Liver (tissue), 9 donors: ENCODE data around the gene TBX2. TPM values are rescaled to one million over a fixed set of nuclear protein-coding genes. Genes with fewer than 3 reads are reported as not detected.

Experiments
- DNase-seq: peaks from one replicate; pipeline ENCODE4 v3.0.0-alpha.2; 2017; ENCODE audit warnings: low spot score
- H3K27ac ChIP-seq, 2 donors: one replicate each; pipeline ENCODE4 v1.7.0; 2013; ENCODE audit warnings: inconsistent platforms in 2 of 2, low read length in 2 of 2, control low read depth in 1 of 2, low read depth in 1 of 2, mild to moderate bottlenecking in 1 of 2
- H3K27me3 ChIP-seq, 4 donors: one replicate each; pipeline versions ENCODE4 v1.6.1 to v1.7.0; 2013; ENCODE audit warnings: low read length in 3 of 4, inconsistent platforms in 1 of 4, mild to moderate bottlenecking in 1 of 4, moderate library complexity in 1 of 4; ENCODE audit not compliant: control insufficient read depth in 4 of 4, insufficient read depth in 4 of 4
- H3K36me3 ChIP-seq, 4 donors: one replicate each; pipeline versions ENCODE4 v1.6.1 to v1.7.0; 2013; ENCODE audit warnings: low read length in 3 of 4, mild to moderate bottlenecking in 3 of 4, low read depth in 1 of 4, moderate library complexity in 1 of 4; ENCODE audit not compliant: control insufficient read depth in 4 of 4, insufficient read depth in 3 of 4
- H3K4me1 ChIP-seq, 4 donors: one replicate each; pipeline versions ENCODE4 v1.6.1 to v1.7.0; 2013; ENCODE audit warnings: low read length in 3 of 4, mild to moderate bottlenecking in 3 of 4, moderate library complexity in 1 of 4; ENCODE audit not compliant: control insufficient read depth in 4 of 4, insufficient read depth in 4 of 4
- H3K4me3 ChIP-seq, 3 donors: one replicate each; pipeline versions ENCODE4 v1.6.1 to v1.7.0; 2013; ENCODE audit warnings: low read length in 3 of 3, control low read depth in 1 of 3, low read depth in 1 of 3, mild to moderate bottlenecking in 1 of 3
- H3K9ac ChIP-seq, 2 donors: one replicate each; pipeline ENCODE4 v1.7.0; 2013; ENCODE audit warnings: low read length in 2 of 2, mild to moderate bottlenecking in 2 of 2, moderate library complexity in 2 of 2, control low read depth in 1 of 2, low read depth in 1 of 2
- H3K9me3 ChIP-seq, 4 donors: one replicate each; pipeline versions ENCODE4 v1.6.1 to v1.7.0; 2013; ENCODE audit warnings: low read length in 3 of 4; ENCODE audit not compliant: control insufficient read depth in 4 of 4
- FOXA1 ChIP-seq: IDR thresholded peaks from 2 replicates; pipeline ENCODE4 v1.6.1; 2016; ENCODE audit warnings: antibody characterized with exemption
- GABPA ChIP-seq, 2 donors: IDR thresholded peaks in 1 of 2; conservative IDR thresholded peaks in 1 of 2; 2 replicates each; pipeline ENCODE4 v1.6.1; 2016; ENCODE audit warnings: antibody characterized with exemption in 2 of 2, mild to moderate bottlenecking in 1 of 2, moderate library complexity in 1 of 2
- HNF4A ChIP-seq, 2 donors: conservative IDR thresholded peaks; 2 replicates each; pipeline ENCODE4 v1.6.1; 2016; ENCODE audit warnings: antibody characterized with exemption in 2 of 2, mild to moderate bottlenecking in 2 of 2
- HNF4G ChIP-seq: IDR thresholded peaks from 2 replicates; pipeline ENCODE4 v1.6.1; 2016; ENCODE audit warnings: antibody characterized with exemption
- JUND ChIP-seq, 2 donors: IDR thresholded peaks; 2 replicates each; pipeline ENCODE4 v1.6.1; 2016; ENCODE audit warnings: antibody characterized with exemption in 2 of 2
- NR2F2 ChIP-seq: IDR thresholded peaks from 2 replicates; pipeline ENCODE4 v1.6.1; 2016; ENCODE audit warnings: antibody characterized with exemption
- RAD21 ChIP-seq, 2 donors: IDR thresholded peaks; 2 replicates each; pipeline ENCODE4 v1.6.1; 2016; ENCODE audit warnings: antibody characterized with exemption in 2 of 2, mild to moderate bottlenecking in 2 of 2
- RXRA ChIP-seq, 2 donors: IDR thresholded peaks; 2 replicates each; pipeline ENCODE4 v1.6.1; 2017 to 2018; ENCODE audit warnings: antibody characterized with exemption in 2 of 2, mild to moderate bottlenecking in 1 of 2
- SP1 ChIP-seq: IDR thresholded peaks from 2 replicates; pipeline ENCODE4 v1.6.1; 2018; ENCODE audit warnings: antibody characterized with exemption, mild to moderate bottlenecking
- TAF1 ChIP-seq: conservative IDR thresholded peaks from 2 replicates; pipeline ENCODE4 v1.6.1; 2016; ENCODE audit warnings: antibody characterized with exemption, mild to moderate bottlenecking
- YY1 ChIP-seq: IDR thresholded peaks from 2 replicates; pipeline ENCODE4 v1.6.1; 2016; ENCODE audit warnings: antibody characterized with exemption, mild to moderate bottlenecking
- WGBS: extraction: QIAGEN DNeasy Blood & Tissue Kit; methylation state at CpG from one replicate; pipeline ENCODE4 v1.1.7; 2013; 5-methylcytosine and 5-hydroxymethylcytosine counted together
- polyA plus RNA-seq, 2 donors: library from polyadenylated mRNA; stranded (reverse) in 1 of 2; unstranded in 1 of 2; fragments of 200-250 nt in 1 of 2; fragments of >200 nt in 1 of 2; fragmentation: Nextera tagmentation in 1 of 2; extraction: Ambion mirVana in 1 of 2; gene quantifications; one replicate each; pipeline versions ENCODE4 v1.2.1 to v1.2.3, GENCODE V29; 2013 to 2015
- total RNA-seq, 2 donors: library from RNA; depleted of rRNA; stranded (reverse); fragments of >200 nt; gene quantifications; one replicate each; pipeline ENCODE4 v1.2.3, GENCODE V29; 2014
- TF ChIP-seq, protein P1 (sequence below): IDR thresholded peaks from 2 replicates; pipeline ENCODE4 v1.6.1; 2016; ENCODE audit warnings: antibody characterized with exemption
- TF ChIP-seq, protein P2 (sequence below): fragments of 150-350 bp; IDR thresholded peaks from 2 replicates; pipeline ENCODE4 v1.5.1; 2017; ENCODE audit warnings: improper control_type of control experiment, low read depth, low read length; ENCODE audit not compliant: missing input control
- TF ChIP-seq, protein P3 (sequence below): IDR thresholded peaks from 2 replicates; pipeline ENCODE4 v1.6.1; 2016; ENCODE audit warnings: antibody characterized with exemption
- TF ChIP-seq, protein P4 (sequence below): IDR thresholded peaks from 2 replicates; pipeline ENCODE4 v1.6.1; 2016; ENCODE audit warnings: antibody characterized with exemption, mild to moderate bottlenecking
- TF ChIP-seq, protein P5 (sequence below): IDR thresholded peaks from 2 replicates; pipeline ENCODE4 v1.6.1; 2016; ENCODE audit warnings: antibody characterized with exemption
- donor health status: healthy.
- donor health status: healthy.
- donor health status: healthy.
- donor health status: healthy.
- donor health status: healthy.

TBX2 gene
- total and polyA plus RNA-seq, 4 donors: 0.85 to 3.1 (median 2.5) TPM

DNA sequence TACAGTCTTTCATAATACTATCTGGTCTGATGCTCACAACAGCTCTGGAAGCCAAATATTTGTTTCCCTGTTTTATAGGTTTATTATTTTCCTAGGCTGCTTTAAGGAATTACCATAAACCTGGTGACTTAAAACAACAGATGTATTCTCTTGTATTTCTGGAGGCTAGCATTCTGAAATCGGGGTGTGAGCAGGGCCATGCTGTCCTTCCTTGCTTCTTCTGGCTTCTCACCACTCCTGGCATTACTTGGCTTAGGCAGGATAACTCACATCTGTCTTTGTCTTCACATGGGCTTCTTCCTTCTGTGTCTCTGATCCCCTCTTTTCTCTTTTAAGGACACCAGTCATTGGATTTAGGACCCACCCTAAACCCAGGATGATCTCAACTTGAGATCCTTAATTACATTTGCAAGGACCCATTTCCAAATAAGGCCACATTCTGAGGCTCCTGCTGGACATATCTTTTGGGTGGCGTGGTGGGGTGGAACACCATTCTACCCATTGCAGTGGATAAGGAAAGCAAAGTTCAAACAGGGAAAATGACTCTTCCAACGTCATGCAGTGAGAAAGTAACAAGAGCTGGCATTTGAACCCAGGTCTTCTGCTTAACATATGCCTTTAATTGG is 39.2 kb upstream of the TBX2 start:
- Histone ChIP-seq H3K27me3 (no peaks in the 10 kb centered on the region), H3K4me3 (no peak overlapping the region), H3K4me1 (no peaks in the 10 kb centered on the region), H3K27ac (no peak overlapping the region), H3K9ac (no peak overlapping the region), H3K36me3 (no peaks in the 10 kb centered on the region), H3K9me3 (no peaks in the 10 kb centered on the region)
- DNase-seq: no peak
- TF ChIP-seq, protein P1, sequence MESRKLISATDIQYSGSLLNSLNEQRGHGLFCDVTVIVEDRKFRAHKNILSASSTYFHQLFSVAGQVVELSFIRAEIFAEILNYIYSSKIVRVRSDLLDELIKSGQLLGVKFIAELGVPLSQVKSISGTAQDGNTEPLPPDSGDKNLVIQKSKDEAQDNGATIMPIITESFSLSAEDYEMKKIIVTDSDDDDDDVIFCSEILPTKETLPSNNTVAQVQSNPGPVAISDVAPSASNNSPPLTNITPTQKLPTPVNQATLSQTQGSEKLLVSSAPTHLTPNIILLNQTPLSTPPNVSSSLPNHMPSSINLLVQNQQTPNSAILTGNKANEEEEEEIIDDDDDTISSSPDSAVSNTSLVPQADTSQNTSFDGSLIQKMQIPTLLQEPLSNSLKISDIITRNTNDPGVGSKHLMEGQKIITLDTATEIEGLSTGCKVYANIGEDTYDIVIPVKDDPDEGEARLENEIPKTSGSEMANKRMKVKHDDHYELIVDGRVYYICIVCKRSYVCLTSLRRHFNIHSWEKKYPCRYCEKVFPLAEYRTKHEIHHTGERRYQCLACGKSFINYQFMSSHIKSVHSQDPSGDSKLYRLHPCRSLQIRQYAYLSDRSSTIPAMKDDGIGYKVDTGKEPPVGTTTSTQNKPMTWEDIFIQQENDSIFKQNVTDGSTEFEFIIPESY: no peak
- no peak for TF ChIP-seq RXRA (IDR thresholded peaks at IDR 0.05)
- TF ChIP-seq SP1: no peak
- TF ChIP-seq, protein P2, sequence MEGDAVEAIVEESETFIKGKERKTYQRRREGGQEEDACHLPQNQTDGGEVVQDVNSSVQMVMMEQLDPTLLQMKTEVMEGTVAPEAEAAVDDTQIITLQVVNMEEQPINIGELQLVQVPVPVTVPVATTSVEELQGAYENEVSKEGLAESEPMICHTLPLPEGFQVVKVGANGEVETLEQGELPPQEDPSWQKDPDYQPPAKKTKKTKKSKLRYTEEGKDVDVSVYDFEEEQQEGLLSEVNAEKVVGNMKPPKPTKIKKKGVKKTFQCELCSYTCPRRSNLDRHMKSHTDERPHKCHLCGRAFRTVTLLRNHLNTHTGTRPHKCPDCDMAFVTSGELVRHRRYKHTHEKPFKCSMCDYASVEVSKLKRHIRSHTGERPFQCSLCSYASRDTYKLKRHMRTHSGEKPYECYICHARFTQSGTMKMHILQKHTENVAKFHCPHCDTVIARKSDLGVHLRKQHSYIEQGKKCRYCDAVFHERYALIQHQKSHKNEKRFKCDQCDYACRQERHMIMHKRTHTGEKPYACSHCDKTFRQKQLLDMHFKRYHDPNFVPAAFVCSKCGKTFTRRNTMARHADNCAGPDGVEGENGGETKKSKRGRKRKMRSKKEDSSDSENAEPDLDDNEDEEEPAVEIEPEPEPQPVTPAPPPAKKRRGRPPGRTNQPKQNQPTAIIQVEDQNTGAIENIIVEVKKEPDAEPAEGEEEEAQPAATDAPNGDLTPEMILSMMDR: no peak
- TF ChIP-seq JUND (IDR thresholded peaks at IDR 0.05): no peak
- no peak for TF ChIP-seq HNF4A (conservative IDR thresholded peaks at IDR 0.05)
- TF ChIP-seq GABPA (IDR thresholded peaks at IDR 0.05 in 1 of 2, conservative IDR thresholded peaks at IDR 0.05 in 1 of 2): no peak
- TF ChIP-seq NR2F2: no peak
- TF ChIP-seq HNF4G: no peak
- no peak for TF ChIP-seq YY1
- TF ChIP-seq, protein P3, sequence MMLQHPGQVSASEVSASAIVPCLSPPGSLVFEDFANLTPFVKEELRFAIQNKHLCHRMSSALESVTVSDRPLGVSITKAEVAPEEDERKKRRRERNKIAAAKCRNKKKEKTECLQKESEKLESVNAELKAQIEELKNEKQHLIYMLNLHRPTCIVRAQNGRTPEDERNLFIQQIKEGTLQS: no peak
- TF ChIP-seq TAF1: no peak
- TF ChIP-seq, protein P4, sequence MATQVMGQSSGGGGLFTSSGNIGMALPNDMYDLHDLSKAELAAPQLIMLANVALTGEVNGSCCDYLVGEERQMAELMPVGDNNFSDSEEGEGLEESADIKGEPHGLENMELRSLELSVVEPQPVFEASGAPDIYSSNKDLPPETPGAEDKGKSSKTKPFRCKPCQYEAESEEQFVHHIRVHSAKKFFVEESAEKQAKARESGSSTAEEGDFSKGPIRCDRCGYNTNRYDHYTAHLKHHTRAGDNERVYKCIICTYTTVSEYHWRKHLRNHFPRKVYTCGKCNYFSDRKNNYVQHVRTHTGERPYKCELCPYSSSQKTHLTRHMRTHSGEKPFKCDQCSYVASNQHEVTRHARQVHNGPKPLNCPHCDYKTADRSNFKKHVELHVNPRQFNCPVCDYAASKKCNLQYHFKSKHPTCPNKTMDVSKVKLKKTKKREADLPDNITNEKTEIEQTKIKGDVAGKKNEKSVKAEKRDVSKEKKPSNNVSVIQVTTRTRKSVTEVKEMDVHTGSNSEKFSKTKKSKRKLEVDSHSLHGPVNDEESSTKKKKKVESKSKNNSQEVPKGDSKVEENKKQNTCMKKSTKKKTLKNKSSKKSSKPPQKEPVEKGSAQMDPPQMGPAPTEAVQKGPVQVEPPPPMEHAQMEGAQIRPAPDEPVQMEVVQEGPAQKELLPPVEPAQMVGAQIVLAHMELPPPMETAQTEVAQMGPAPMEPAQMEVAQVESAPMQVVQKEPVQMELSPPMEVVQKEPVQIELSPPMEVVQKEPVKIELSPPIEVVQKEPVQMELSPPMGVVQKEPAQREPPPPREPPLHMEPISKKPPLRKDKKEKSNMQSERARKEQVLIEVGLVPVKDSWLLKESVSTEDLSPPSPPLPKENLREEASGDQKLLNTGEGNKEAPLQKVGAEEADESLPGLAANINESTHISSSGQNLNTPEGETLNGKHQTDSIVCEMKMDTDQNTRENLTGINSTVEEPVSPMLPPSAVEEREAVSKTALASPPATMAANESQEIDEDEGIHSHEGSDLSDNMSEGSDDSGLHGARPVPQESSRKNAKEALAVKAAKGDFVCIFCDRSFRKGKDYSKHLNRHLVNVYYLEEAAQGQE: no peak
- TF ChIP-seq, protein P5, sequence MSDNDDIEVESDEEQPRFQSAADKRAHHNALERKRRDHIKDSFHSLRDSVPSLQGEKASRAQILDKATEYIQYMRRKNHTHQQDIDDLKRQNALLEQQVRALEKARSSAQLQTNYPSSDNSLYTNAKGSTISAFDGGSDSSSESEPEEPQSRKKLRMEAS: no peak
- no peak for TF ChIP-seq FOXA1
- no peak for TF ChIP-seq RAD21 (IDR thresholded peaks at IDR 0.05)
- WGBS: 94% methylated on average over 3 of the region's 3 CpGs
